ENCODE data around the gene LKAAEAR1.

DNA sequence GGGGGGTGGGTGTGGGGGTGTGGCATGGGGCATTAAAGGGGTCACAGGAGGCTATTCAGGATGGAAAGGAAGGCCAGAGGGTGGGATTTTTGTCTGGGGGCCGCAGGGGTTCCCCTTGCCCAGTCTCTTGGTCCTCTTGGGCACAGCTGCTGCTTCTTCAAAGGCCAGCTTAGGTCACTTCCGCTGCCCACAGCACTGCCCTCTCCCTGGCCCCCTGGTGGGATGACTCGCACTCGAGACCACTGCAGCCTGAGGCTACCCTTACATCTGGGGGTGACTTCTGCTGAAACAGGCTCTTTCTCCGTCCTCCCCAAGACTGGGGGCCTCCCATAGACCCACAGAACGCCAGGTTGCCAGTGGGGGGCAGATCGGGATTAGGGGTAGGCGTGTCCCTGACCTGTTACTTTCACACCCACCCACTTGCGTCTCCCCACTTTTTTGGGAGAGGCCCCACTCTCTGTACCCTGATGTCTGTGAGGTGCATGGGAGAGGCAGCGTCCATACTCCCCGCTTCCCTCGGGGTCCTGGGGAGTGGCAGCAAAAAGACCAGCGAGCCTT lies 1.3 kb downstream of the LKAAEAR1 start:
- TF ChIP-seq ZNF561 (CRISPR knock-in tag; conservative IDR thresholded peaks at IDR 0.05) (no peak), NFIC (IDR thresholded peaks at IDR 0.05) (no peak), BRD4 (IDR thresholded peaks at IDR 0.05) (no peak)

Data from K562 (cell line).